Stimulated activated CD4-positive, alpha-beta T cell treated with anti-CD3 and anti-CD28 coated beads, Interleukin-1b, Interleukin-23, amount 100 ng/mL, for 24 hours (primary cell): ENCODE data around the gene NONO.
A peak's percentile ranks its signal among the peaks of the same experiment; 100 is the strongest.
"Not testable (repeated sequence)": the region's sequence is repeated elsewhere in the genome, so short reads cannot be mapped to it uniquely, and the experiment has no call there.

ENCODE experiments used
- DNase-seq, 4 experiments: peaks; one replicate each; pipeline ENCODE4 v3.0.0-alpha.2; 2020; ENCODE audit warnings: low read depth in 4 of 4, low spot score in 1 of 4

The NONO gene

GRCh38 chrX:71283403-71284143, at the start of gene NONO:
Gene NONO (plus strand): TSS chrX:71283635. CDS start chrX:71290638, 7,003 bp downstream.
- DNase-seq = peak; percentile 47 to 77 (median 60)

- DNase-seq = no peak
Measured at GRCh38 chrX:71235482-71235881, 48.0 kb upstream of the NONO start.

- no peak for DNase-seq
Measured at GRCh38 chrX:71236836-71237235, 46.6 kb upstream of the NONO start.

GRCh38 chrX:71239781-71240180, 43.7 kb upstream of the NONO start:
- no peak for DNase-seq

GRCh38 chrX:71241301-71241700, 42.1 kb upstream of the NONO start:
- DNase-seq = no peak

- no peak for DNase-seq
Measured at GRCh38 chrX:71244359-71245128, 38.9 kb upstream of the NONO start.

- DNase-seq = no peak
Measured at GRCh38 chrX:71245159-71245558, 38.3 kb upstream of the NONO start.

- DNase-seq = no peak
Measured at GRCh38 chrX:71250841-71251240, 32.6 kb upstream of the NONO start.

GRCh38 chrX:71251466-71251973, 31.9 kb upstream of the NONO start:
- no peak for DNase-seq

- no peak for DNase-seq
Measured at GRCh38 chrX:71252221-71252620, 31.2 kb upstream of the NONO start.

GRCh38 chrX:71253253-71254091, 30.0 kb upstream of the NONO start:
- peak in 1 of 4 experiments; percentile 5 for DNase-seq

GRCh38 chrX:71254092-71254963, 29.1 kb upstream of the NONO start, which contains the start of gene ZMYM3:
Gene ZMYM3 (minus strand): TSS chrX:71254140. CDS start chrX:71253255, 885 bp downstream.
- DNase-seq = peak; percentile 28 to 72 (median 50)

- no peak for DNase-seq
Measured at GRCh38 chrX:71256051-71256450, 27.4 kb upstream of the NONO start.

GRCh38 chrX:71256856-71257255, 26.6 kb upstream of the NONO start:
- DNase-seq = no peak

GRCh38 chrX:71268624-71269023, 14.8 kb upstream of the NONO start:
- DNase-seq = not testable (repeated sequence)

GRCh38 chrX:71269801-71270395, 13.5 kb upstream of the NONO start:
- no peak for DNase-seq

- not testable (repeated sequence) for DNase-seq
Measured at GRCh38 chrX:71272313-71272712, 11.1 kb upstream of the NONO start.

- not testable (repeated sequence) for DNase-seq
Measured at GRCh38 chrX:71281300-71281699, 2.1 kb upstream of the NONO start.

- peak in 3 of 4 experiments; percentile 10 to 45 (median 24) for DNase-seq
Measured at GRCh38 chrX:71282514-71283402, 677 bp upstream of the NONO start.
